Body of pancreas (tissue), 4 donors: ENCODE results near the gene RAB1B. TPM values are rescaled to one million over a fixed set of nuclear protein-coding genes. Genes with fewer than 3 reads are reported as not detected.

Experiments
- ATAC-seq: fragments of 150-250 bp; one replicate; pipeline ENCODE4 v1.9.1; 2016
- DNase-seq, 4 donors: peaks; one replicate each; pipeline ENCODE4 v3.0.0-alpha.2; 2019
- H3K27ac ChIP-seq, 4 donors: fragments of 200-600 bp; sonication (generic); 1 replicate in 3 of 4; 2 replicates in 1 of 4; pipeline versions ENCODE4 v1.5.1 to v1.6.1; 2016 to 2019; ENCODE audit warnings: mild to moderate bottlenecking in 1 of 4, mixed read lengths in 1 of 4, moderate library complexity in 1 of 4
- H3K27me3 ChIP-seq, 2 donors: fragments of 200-600 bp; sonication (generic); one replicate each; pipeline ENCODE4 v1.6.0; 2016; ENCODE audit warnings: mild to moderate bottlenecking in 1 of 2
- H3K36me3 ChIP-seq, 2 donors: fragments of 200-600 bp; sonication (generic); replicated peaks in 1 of 2; 2 replicates each; pipeline ENCODE4 v1.5.1; 2016; ENCODE audit warnings: low read depth in 2 of 2; ENCODE audit not compliant: insufficient read depth in 1 of 2
- H3K4me1 ChIP-seq: fragments of 200-600 bp; sonication (generic); one replicate; pipeline ENCODE4 v1.6.0; 2016
- H3K4me3 ChIP-seq, 2 donors: fragments of 200-600 bp; sonication (generic); 1 replicate in 1 of 2; 2 replicates in 1 of 2; pipeline ENCODE4 v1.5.1; 2016 to 2019
- H3K9me3 ChIP-seq, 3 donors: fragments of 200-600 bp; sonication (generic); 1 replicate in 2 of 3; 2 replicates in 1 of 3; pipeline ENCODE4 v1.5.1; 2016
- POLR2A ChIP-seq, 3 donors: fragments of 450-650 bp; IDR thresholded peaks; one replicate each; pipeline ENCODE4 v1.6.1; 2016; ENCODE audit warnings: antibody characterized with exemption in 3 of 3, mild to moderate bottlenecking in 2 of 3
- WGBS, 2 donors: methylation state at CpG; one replicate each; pipeline ENCODE4 v1.1.5; 2017; 5-methylcytosine and 5-hydroxymethylcytosine counted together
- intact Hi-C: fragments of 100-400 bp; cut with DNase I; formaldehyde crosslinking; loops from one replicate; pipeline ENCODE4 v1.15.1; 2023
- total RNA-seq, 2 donors: library from RNA; depleted of rRNA; stranded (reverse); fragments of >200 nt; gene quantifications; one replicate each; pipeline ENCODE4 v1.1.0, GENCODE V29; 2016
- TF ChIP-seq, protein P1 (sequence below), 7 experiments: fragments of 450-650 bp in 4 of 7; fragments of 200-600 bp in 3 of 7; sonication (generic) in 3 of 7; IDR thresholded peaks; one replicate each; pipeline ENCODE4 v1.5.1; 2016 to 2019; ENCODE audit warnings: antibody characterized with exemption in 7 of 7

The RAB1B gene
- total RNA-seq, 2 donors from 2014 or later, result 67.7 to 74.5 TPM

- Histone ChIP-seq H3K36me3 (no peaks in the 10 kb centered on the region), H3K4me3 (peak within 1 kb of the TSS; percentile 31 to 40), H3K27ac (no peak within 1 kb of the TSS), H3K27me3 (no peaks in the 10 kb centered on the region), H3K9me3 (no peaks in the 10 kb centered on the region), H3K4me1 (peaks cover 40% of the 10 kb centered on the region)
- intact Hi-C loops, result no loop called here
- DNase-seq (peak in 2 of 4 donors; percentile 32 to 57), ATAC-seq (no peak)
- no peak for TF ChIP-seq POLR2A (IDR thresholded peaks at IDR 0.05)
- TF ChIP-seq, protein P1, sequence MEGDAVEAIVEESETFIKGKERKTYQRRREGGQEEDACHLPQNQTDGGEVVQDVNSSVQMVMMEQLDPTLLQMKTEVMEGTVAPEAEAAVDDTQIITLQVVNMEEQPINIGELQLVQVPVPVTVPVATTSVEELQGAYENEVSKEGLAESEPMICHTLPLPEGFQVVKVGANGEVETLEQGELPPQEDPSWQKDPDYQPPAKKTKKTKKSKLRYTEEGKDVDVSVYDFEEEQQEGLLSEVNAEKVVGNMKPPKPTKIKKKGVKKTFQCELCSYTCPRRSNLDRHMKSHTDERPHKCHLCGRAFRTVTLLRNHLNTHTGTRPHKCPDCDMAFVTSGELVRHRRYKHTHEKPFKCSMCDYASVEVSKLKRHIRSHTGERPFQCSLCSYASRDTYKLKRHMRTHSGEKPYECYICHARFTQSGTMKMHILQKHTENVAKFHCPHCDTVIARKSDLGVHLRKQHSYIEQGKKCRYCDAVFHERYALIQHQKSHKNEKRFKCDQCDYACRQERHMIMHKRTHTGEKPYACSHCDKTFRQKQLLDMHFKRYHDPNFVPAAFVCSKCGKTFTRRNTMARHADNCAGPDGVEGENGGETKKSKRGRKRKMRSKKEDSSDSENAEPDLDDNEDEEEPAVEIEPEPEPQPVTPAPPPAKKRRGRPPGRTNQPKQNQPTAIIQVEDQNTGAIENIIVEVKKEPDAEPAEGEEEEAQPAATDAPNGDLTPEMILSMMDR (IDR thresholded peaks at IDR 0.05), result no peak
- 2% methylated on average over 81 of the region's 95 CpGs; no CpG with 5 or more reads in 1 of the 2 donors for whole genome bisulfite sequencing, 2 donors
Measured at GRCh38 chr11:66291706-66292542, 23.5 kb downstream of the RAB1B start, which contains the start of gene TMEM151A. TSS of gene TMEM151A (plus strand) at chr11:66291894. CDS start at chr11:66292014, 120 bp downstream.

DNA sequence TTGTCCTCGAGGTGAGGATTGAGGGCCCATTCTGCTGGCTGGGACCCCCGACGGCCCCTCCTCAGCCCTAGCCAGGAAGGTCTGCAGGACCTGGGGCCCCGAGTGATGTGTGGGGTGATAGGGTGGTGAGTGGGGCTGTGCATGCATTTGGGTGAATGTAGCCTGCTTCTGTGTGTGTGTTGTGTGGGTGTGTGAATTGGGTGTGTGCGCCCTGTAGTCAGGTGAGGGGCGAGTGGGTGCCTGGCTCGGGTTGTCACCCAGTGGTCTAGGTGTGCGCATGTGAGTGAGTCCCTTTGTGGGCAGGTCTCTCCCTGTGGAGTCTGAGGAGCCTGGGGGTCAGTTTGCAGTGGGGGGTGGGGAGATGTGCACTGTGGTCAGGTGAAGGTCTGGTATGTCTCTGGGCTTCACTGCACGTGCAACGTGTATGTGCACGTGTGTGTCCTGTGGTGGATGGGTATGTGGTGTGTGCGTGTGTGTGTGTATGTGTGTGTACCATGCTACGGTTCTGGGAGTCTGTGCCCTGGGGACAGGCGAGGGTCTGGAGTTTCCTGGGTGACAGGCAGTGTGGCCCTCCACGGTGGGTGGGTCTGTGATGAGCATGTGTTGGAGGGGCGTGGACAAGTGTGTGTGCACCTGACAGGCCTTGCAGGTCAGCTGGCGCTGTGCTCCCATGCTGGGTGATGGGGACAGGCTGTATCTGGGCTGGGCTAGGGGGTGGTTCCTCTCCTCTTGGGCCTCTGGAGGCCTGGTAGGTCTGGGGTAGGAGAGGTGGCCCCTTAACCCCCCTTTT lies 24.3 kb downstream of the RAB1B start:
- intact Hi-C loops, result no loop called here
- no peak overlapping the region for H3K27ac ChIP-seq
- DNase-seq, result no peak
- H3K27me3 ChIP-seq, result no peaks in the 10 kb centered on the region
- TF ChIP-seq, protein P1 (IDR thresholded peaks at IDR 0.05), result no peak
- no peak for TF ChIP-seq POLR2A (IDR thresholded peaks at IDR 0.05)
- no peak overlapping the region for H3K4me3 ChIP-seq
- no peak for ATAC-seq
- peaks cover 32% of the 10 kb centered on the region for H3K4me1 ChIP-seq
- 23 to 39% methylated on average over 7 to 17 of the region's 17 CpGs for WGBS, 2 donors
- H3K36me3 ChIP-seq, result no peaks in the 10 kb centered on the region
- H3K9me3 ChIP-seq, result no peaks in the 10 kb centered on the region

DNA sequence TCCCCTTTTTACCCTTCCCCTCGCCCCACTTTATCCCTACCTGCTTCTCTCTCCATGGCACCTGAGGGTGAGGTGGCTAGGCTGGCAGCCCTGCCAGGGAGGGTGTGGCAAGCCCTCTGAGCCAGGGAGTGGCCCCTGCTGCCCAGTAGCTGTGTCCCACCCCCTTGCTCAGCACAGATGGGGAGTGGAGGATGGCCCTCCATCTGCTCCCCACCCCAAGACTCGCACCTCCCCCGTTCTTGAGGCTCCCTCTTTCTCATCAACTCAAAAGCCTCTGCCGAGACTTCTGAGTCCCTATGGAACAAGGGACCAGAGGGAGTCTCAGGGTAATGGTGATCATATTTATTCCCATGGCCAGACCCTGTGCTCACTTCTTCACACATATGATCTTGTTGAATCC lies 24.9 kb downstream of the RAB1B start:
- intact Hi-C loops, result no loop called here
- no peak for ATAC-seq

GRCh38 chr11:66293777-66294625 lies 25.6 kb downstream of the RAB1B start:
- no peak for DNase-seq
- Histone ChIP-seq H3K9me3 (no peaks in the 10 kb centered on the region), H3K4me1 (peaks cover 25% of the 10 kb centered on the region), H3K27me3 (no peaks in the 10 kb centered on the region), H3K36me3 (no peaks in the 10 kb centered on the region), H3K4me3 (no peak overlapping the region), H3K27ac (no peak overlapping the region)
- TF ChIP-seq POLR2A (IDR thresholded peaks at IDR 0.05), result no peak
- TF ChIP-seq, protein P1 (IDR thresholded peaks at IDR 0.05), result no peak
- ATAC-seq, result no peak
- intact Hi-C loops, result no loop called here
- 83 to 93% methylated on average over 8 to 28 of the region's 30 CpGs for WGBS, 2 donors

More for the DNA sequence above, 24.9 kb downstream of the RAB1B start:
- Histone ChIP-seq H3K27me3 (no peaks in the 10 kb centered on the region), H3K4me1 (peaks cover 26% of the 10 kb centered on the region), H3K4me3 (no peak overlapping the region), H3K27ac (no peak overlapping the region), H3K36me3 (no peaks in the 10 kb centered on the region), H3K9me3 (no peaks in the 10 kb centered on the region)
- DNase-seq, result no peak
- TF ChIP-seq POLR2A (IDR thresholded peaks at IDR 0.05), result no peak
- TF ChIP-seq, protein P1 (IDR thresholded peaks at IDR 0.05), result no peak
- 84 to 93% methylated on average over 4 of the region's 4 CpGs for WGBS, 2 donors
